GM15510 (cell line): Measurements from ENCODE around the gene BARD1.

Source experiments
- POLR2A ChIP-seq: IDR thresholded peaks from 3 replicates; pipeline ENCODE4 v1.6.1; 2011; ENCODE audit warnings: borderline replicate concordance; ENCODE audit not compliant: insufficient read length; ENCODE audit errors: extremely low read depth

The BARD1 gene

DNA sequence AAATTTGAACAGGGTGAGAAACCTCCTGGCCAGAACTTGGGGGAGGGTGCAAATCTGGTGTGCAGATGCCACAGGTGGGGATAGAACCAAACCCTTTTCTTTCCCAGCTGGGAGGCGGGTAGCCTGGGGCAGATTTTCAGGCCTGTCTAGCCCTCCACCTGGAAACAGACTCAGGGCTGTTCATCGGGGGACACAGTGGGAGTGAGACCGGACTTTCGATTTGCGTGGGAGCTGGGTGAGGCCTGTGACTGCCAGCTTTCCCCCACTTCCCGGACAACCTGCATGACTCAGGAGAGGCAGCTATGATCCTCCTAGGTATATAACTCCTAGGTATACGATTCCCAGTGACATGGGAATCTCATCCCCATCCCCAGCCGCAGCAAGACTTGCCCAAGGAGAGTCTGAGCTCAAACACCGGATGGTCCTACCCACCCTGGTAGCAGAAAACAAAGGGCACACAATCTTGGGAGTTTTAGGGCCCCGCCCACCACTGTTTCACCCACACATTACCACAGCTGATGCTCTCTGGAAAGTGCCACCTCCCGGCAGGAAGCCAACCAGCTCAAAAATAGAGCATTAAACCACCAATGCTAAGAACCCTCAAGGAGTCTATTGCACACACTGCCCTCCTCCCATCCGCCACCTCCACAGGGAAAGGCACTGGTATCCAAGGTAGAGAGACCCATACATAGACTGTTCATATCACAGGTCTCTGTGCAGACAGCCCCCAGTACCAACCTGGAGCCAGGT is 92.5 kb downstream of the BARD1 start:
- no peak for TF ChIP-seq POLR2A

DNA sequence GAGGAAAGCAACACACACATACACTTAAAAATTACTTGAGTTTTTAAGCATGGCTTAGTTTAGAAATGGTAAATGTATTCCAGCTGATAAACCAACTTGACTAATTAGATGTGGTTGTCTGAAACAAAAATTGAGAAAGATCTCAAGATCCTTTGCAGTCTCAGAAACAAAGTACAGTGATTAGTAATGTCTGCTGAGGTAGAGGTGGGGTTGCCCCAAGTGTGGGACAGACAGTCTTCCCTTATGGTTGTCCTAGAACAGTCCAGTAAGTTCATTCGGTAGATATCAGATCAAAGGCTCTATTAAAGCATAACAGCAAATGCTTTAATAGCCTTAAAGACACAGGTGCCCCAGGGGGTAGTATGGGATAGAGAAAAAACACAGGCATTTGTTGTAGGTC is 94.5 kb downstream of the BARD1 start:
- TF ChIP-seq POLR2A, result no peak

DNA sequence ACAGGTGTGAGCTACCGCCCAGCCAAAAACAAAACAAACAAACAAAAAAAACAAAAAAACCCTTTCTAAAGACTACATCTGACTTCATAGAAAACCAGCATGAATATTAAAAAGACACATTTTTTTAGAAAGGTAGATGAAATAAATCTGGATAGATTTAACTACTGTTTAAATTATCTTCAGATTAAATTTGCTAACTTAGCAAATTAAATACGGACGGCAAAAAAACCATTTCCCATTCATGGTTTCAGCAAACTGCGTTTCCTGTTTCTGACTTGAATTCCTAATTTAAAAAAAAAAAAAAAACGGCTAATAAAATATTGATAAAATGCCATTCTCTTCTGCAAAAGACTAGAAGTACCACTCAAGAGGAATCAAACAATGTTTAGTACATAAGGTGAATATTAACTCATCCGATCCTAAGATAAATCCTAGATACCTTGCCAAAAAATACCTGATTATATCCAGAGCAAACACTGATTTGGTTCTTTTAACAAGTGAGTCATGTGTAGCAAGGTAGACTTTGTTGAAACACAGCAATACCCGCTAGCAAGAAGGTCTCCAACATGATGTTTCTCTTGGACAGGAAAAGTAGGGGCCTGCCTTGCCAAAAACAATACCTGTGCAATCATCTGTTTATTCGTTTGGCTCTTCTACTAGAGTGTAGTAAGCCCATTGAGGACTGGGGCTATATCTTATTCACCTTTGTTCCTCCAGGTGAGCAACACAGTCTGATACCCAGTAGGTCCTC is 96.2 kb downstream of the BARD1 start:
- TF ChIP-seq POLR2A, result no peak

DNA sequence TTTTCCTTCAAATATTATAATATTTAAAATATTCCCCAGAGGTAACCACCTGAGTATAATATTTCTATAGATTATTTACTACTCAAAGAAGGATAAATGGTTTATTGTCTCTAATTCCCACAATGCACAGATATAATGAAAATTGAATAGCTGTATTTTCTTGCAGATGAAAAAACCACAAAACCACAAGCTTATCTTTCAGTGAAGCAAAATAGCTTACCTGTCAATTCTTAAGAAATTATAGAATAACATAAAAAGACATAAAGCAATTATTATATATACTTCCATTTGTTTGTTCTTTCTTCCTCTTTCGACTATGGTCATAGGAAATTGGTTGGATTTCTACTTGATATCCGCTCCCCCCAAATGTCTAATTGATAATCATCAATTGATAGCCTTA is 98.8 kb downstream of the BARD1 start:
- TF ChIP-seq POLR2A, result no peak

DNA sequence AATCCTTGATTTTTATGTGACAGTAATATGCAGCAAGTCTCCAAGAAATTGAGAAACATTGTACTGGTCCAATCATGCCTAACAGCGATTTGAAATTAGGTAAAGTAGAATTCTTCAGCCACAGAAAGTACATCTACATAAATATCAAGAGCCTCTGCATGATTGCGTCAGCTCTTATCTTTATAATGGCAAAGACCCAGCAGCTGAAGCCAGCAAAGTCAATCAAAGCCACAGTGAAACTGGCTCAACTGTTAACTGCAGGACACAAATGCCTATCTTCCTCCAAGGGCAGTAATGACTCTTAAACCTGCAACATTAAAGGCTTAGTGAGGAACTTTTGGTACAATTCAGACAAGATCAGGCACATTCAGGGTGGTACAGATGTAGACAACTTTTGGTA is 102.5 kb downstream of the BARD1 start:
- no peak for TF ChIP-seq POLR2A

DNA sequence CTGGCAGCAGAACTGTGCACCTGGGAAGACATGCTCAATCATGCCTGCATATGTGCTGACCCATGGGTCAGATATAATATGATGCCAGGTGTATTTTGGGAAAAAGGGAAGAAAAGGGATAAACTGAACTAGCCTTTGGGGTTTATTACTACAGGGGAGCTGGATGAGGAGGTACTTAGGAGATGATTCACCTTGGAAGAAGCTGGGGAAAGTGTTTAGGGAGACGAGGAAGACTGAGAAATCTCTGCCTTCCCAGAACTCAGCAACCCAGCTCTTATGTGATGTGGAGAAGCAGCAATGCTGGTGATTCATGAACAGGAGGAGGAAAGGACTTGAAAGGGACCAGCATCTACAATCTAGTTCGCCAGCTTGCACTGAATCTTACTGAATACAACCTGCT is 110.2 kb downstream of the BARD1 start:
- no peak for TF ChIP-seq POLR2A

DNA sequence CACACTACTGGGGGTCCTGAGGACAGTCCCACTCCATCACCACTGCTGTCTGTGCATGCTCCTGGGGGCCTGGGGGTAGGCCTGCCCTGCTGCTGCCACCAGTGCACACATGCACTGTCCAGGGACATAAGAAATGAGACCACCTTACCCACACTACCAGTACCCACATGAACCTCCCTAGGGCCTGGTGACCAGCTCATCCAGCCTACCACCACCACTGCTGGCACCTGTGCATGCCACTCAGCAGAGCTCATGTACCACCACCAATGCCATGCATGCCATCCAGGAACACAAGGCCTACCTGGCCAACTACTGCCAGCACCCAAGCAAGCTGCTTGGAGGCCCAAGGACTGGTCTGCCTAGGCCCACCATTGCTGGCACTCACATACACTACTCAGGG is 112.8 kb downstream of the BARD1 start:
- no peak for TF ChIP-seq POLR2A

DNA sequence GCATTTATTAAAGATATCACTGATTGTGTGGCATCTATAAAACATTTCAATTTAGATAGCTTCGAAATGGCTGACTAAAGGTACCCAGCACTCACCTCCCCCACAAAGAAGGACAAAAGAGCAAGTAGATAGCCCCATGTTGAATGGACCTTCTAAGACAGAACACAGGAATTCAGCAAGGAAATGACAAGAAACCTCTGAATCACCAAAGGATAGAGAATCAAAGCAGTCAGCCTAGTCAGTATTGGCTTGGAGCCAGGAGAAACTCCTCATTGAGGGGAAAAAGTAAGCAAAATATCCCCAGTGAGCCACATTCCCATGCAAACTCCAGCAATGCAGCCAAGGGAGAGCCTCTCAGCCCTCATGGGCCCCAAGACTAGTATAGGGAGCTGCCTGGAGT is 113.7 kb downstream of the BARD1 start:
- no peak for TF ChIP-seq POLR2A

DNA sequence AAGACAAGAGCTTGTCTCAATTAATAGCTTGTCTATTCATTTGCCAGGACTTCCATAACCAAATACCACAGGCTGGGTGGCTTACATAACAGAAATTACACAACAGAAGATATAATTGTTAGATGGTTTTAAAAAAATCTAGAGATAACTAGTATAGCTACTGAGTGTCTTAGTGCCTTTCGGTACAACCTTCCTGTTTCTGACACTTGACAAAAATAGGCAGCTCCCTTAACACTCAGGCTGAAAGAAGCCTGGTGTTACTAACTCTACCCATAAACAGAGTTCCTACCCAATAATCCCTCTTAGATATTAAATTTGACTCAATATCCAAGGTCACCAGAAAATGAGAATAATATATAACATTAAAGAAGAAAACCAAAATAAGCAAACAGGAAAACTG is 129.7 kb downstream of the BARD1 start:
- no peak for TF ChIP-seq POLR2A

DNA sequence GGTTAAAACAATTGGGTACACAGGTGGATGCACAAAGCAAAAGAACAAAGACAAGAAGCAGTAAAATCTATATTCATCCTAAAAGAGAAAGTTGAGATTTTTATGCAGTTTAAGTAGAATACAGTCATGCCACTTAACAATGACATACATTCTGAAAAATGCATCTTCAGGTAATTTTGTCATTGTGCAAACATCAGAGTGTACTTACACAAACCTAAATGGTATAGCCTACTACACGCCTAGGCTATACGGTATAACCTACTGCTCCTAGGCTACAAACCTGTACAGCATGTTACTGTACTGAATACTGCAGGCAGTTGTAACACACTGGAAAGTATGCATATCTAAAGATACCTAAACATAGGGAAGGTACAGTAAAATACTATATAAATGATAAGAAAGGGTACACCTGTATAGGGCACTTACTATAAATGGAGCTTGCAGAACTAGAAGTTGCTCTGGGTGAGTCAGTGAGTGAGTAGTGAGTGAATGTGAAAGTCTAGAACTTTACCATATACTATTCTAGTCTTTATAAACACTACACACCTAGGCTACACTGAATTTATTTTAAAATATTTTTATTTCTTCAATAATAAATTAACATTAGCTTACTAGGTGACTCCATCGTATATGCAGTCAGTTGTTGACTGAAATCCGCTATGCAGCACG is 132.9 kb downstream of the BARD1 start:
- no peak for TF ChIP-seq POLR2A
